CD14-positive monocyte (primary cell): ENCODE measurements around the gene TMEM14A. TPM values are rescaled to one million over a fixed set of nuclear protein-coding genes. Genes with fewer than 3 reads are reported as not detected.

Source experiments
- DNase-seq, 3 donors: peaks; one replicate each; pipeline ENCODE4 v3.0.0-alpha.2; 2011 to 2022
- H2AFZ ChIP-seq: 2 replicates; pipeline ENCODE4 v1.6.0; 2012; ENCODE audit warnings: mild to moderate bottlenecking, low read depth, low read length, inconsistent platforms; ENCODE audit not compliant: insufficient read depth, poor library complexity, severe bottlenecking
- H3K27ac ChIP-seq, 2 donors: 1 replicate in 1 of 2; 2 replicates in 1 of 2; pipeline ENCODE4 v1.5.1; 2012 to 2013; ENCODE audit warnings: low read length in 2 of 2, control low read depth in 1 of 2, inconsistent platforms in 1 of 2, low read depth in 1 of 2, mild to moderate bottlenecking in 1 of 2
- H3K27me3 ChIP-seq, 2 donors: one replicate each; pipeline versions ENCODE4 v1.6.0 to v1.6.1; 2011 to 2013; ENCODE audit warnings: low read length in 2 of 2; ENCODE audit not compliant: control insufficient read depth in 2 of 2, insufficient read depth in 2 of 2
- H3K36me3 ChIP-seq, 2 donors: replicated peaks in 1 of 2; 1 replicate in 1 of 2; 2 replicates in 1 of 2; pipeline versions ENCODE4 v1.5.1 to v1.6.1; 2012 to 2013; ENCODE audit warnings: low read length in 2 of 2, control low read depth in 1 of 2, inconsistent platforms in 1 of 2, mild to moderate bottlenecking in 1 of 2; ENCODE audit not compliant: insufficient read depth in 2 of 2, control insufficient read depth in 1 of 2
- H3K4me1 ChIP-seq, 2 donors: 1 replicate in 1 of 2; 2 replicates in 1 of 2; pipeline versions ENCODE4 v1.5.1 to v1.6.1; 2012 to 2013; ENCODE audit warnings: low read length in 2 of 2, control low read depth in 1 of 2, inconsistent platforms in 1 of 2, mild to moderate bottlenecking in 1 of 2, moderate library complexity in 1 of 2; ENCODE audit not compliant: insufficient read depth in 2 of 2, control insufficient read depth in 1 of 2
- H3K4me2 ChIP-seq: replicated peaks from 2 replicates; pipeline ENCODE3; 2012; ENCODE audit warnings: low read length, moderate library complexity, mild to moderate bottlenecking; ENCODE audit not compliant: poor library complexity, severe bottlenecking; ENCODE audit errors: extremely low read depth
- H3K4me3 ChIP-seq, 3 experiments: fragments of 200-600 bp in 1 of 3; sonication (generic) in 1 of 3; replicated peaks in 1 of 3; 1 replicate in 2 of 3; 2 replicates in 1 of 3; pipeline ENCODE4 v1.5.1; 2011 to 2013; ENCODE audit warnings: low read length in 3 of 3, mild to moderate bottlenecking in 3 of 3, control low read depth in 2 of 3, low read depth in 2 of 3, inconsistent platforms in 1 of 3, moderate library complexity in 1 of 3
- H3K79me2 ChIP-seq: 2 replicates; pipeline ENCODE4 v1.6.0; 2012; ENCODE audit warnings: mild to moderate bottlenecking, control low read depth, inconsistent platforms, low read length, moderate library complexity; ENCODE audit not compliant: insufficient read depth
- H3K9ac ChIP-seq: 2 replicates; pipeline ENCODE4 v1.6.0; 2017; ENCODE audit warnings: low read length, mild to moderate bottlenecking; ENCODE audit not compliant: insufficient read depth, poor library complexity, severe bottlenecking
- H3K9me3 ChIP-seq, 2 donors: replicated peaks in 1 of 2; 1 replicate in 1 of 2; 2 replicates in 1 of 2; pipeline versions ENCODE4 v1.5.1 to v1.6.1; 2012 to 2013; ENCODE audit warnings: low read length in 2 of 2, control low read depth in 1 of 2; ENCODE audit not compliant: control insufficient read depth in 1 of 2, insufficient read depth in 1 of 2
- H4K20me1 ChIP-seq: 2 replicates; pipeline ENCODE4 v1.6.0; 2012; ENCODE audit warnings: mild to moderate bottlenecking, low read length, control low read depth, moderate library complexity; ENCODE audit not compliant: insufficient read depth
- H3K27ac Mint-ChIP-seq, 7 donors: one replicate each; pipeline ENCODE4 v1.8.0; 2020; ENCODE audit warnings: mild to moderate bottlenecking in 7 of 7, mixed read lengths in 7 of 7, moderate library complexity in 6 of 7, inconsistent platforms in 2 of 7
- H3K27me3 Mint-ChIP-seq, 3 donors: one replicate each; pipeline ENCODE4 v1.8.0; 2021 to 2022; ENCODE audit warnings: low read depth in 3 of 3, mild to moderate bottlenecking in 3 of 3, mixed read lengths in 3 of 3, moderate library complexity in 3 of 3, inconsistent platforms in 1 of 3
- H3K36me3 Mint-ChIP-seq, 2 donors: one replicate each; pipeline ENCODE4 v1.8.0; 2020; ENCODE audit warnings: mixed read lengths in 2 of 2, inconsistent platforms in 1 of 2, mild to moderate bottlenecking in 1 of 2
- H3K4me1 Mint-ChIP-seq: one replicate; pipeline ENCODE4 v1.8.0; 2020; ENCODE audit warnings: mild to moderate bottlenecking, mixed read lengths
- H3K4me3 Mint-ChIP-seq, 2 donors: one replicate each; pipeline ENCODE4 v1.8.0; 2020; ENCODE audit warnings: mild to moderate bottlenecking in 2 of 2, mixed read lengths in 2 of 2, moderate library complexity in 1 of 2
- H3K9me3 Mint-ChIP-seq, 7 donors: one replicate each; pipeline ENCODE4 v1.8.0; 2020 to 2022; ENCODE audit warnings: mixed read lengths in 7 of 7, mild to moderate bottlenecking in 6 of 7, moderate library complexity in 6 of 7, inconsistent platforms in 2 of 7
- WGBS: methylation state at CpG from one replicate; pipeline ENCODE4 v1.1.5; 2013; ENCODE audit warnings: missing lambda C conversion rate; ENCODE audit not compliant: insufficient coverage; 5-methylcytosine and 5-hydroxymethylcytosine counted together
- intact Hi-C, 2 donors: fragments of 100-400 bp; cut with micrococcal nuclease; formaldehyde crosslinking; loops; one replicate each; pipeline versions ENCODE4 v1.15.0 to v1.15.1; 2023
- polyA plus RNA-seq, 3 donors: library from polyadenylated mRNA; depleted of rRNA in 1 of 3; unstranded in 2 of 3; stranded (reverse) in 1 of 3; fragments of 300-500 nt in 2 of 3; fragments of >200 nt in 1 of 3; fragmentation: Illumina TruSeq in 2 of 3; gene quantifications; 1 replicate in 2 of 3; 2 replicates in 1 of 3; pipeline ENCODE4 v1.2.3, GENCODE V29; 2012 to 2021
- TF ChIP-seq, protein P1 (sequence below): fragments of 200-600 bp; IDR thresholded peaks from one replicate; pipeline ENCODE4 v1.8.0; 2022; ENCODE audit warnings: antibody characterized with exemption, mild to moderate bottlenecking

TMEM14A gene
- polyA plus RNA-seq, 3 donors = 0.08 to 0.23 (median 0.20) TPM

GRCh38 chr6:52733172-52733571, 62.3 kb downstream of the TMEM14A start:
- no peaks in the 10 kb centered on the region for H3K4me1 Mint-ChIP-seq
- Histone ChIP-seq H3K4me1 (no peaks in the 10 kb centered on the region), H3K27ac (no peak overlapping the region), H3K9ac (no peak overlapping the region), H3K4me3 (no peak overlapping the region), H4K20me1 (no peaks in the 10 kb centered on the region), H3K9me3 (peaks cover 0 to 10% of the 10 kb centered on the region in 2 donors), H3K79me2 (no peaks in the 10 kb centered on the region), H3K27me3 (no peaks in the 10 kb centered on the region), H3K36me3 (no peaks in the 10 kb centered on the region), H2AFZ (no peak overlapping the region), H3K4me2 (no peak overlapping the region)
- peaks cover 0 to 12% (median 4%) of the 10 kb centered on the region in 7 donors for H3K9me3 Mint-ChIP-seq
- H3K4me3 Mint-ChIP-seq = no peak overlapping the region
- intact Hi-C loops = no loop called here
- no peak for DNase-seq
- H3K27ac Mint-ChIP-seq = no peak overlapping the region
- TF ChIP-seq, protein P1, sequence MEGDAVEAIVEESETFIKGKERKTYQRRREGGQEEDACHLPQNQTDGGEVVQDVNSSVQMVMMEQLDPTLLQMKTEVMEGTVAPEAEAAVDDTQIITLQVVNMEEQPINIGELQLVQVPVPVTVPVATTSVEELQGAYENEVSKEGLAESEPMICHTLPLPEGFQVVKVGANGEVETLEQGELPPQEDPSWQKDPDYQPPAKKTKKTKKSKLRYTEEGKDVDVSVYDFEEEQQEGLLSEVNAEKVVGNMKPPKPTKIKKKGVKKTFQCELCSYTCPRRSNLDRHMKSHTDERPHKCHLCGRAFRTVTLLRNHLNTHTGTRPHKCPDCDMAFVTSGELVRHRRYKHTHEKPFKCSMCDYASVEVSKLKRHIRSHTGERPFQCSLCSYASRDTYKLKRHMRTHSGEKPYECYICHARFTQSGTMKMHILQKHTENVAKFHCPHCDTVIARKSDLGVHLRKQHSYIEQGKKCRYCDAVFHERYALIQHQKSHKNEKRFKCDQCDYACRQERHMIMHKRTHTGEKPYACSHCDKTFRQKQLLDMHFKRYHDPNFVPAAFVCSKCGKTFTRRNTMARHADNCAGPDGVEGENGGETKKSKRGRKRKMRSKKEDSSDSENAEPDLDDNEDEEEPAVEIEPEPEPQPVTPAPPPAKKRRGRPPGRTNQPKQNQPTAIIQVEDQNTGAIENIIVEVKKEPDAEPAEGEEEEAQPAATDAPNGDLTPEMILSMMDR = no peak
- H3K36me3 Mint-ChIP-seq = no peaks in the 10 kb centered on the region
- no CpG with 5 or more reads among the region's 1 CpG for WGBS
- peaks cover 0 to 3% (median 1%) of the 10 kb centered on the region in 3 donors for H3K27me3 Mint-ChIP-seq

- no peaks in the 10 kb centered on the region for H3K4me1 Mint-ChIP-seq
- no peaks in the 10 kb centered on the region for H3K36me3 ChIP-seq
- H3K36me3 Mint-ChIP-seq = no peaks in the 10 kb centered on the region
- no peak overlapping the region for H3K4me3 ChIP-seq
- H3K9me3 ChIP-seq = peaks cover 3 to 10% of the 10 kb centered on the region in 2 donors
- no peaks in the 10 kb centered on the region for H3K4me1 ChIP-seq
- H3K27ac Mint-ChIP-seq = no peak overlapping the region
- no peaks in the 10 kb centered on the region for H4K20me1 ChIP-seq
- WGBS = 94% methylated on average over 2 of the region's 3 CpGs
- peaks cover 0 to 14% (median 6%) of the 10 kb centered on the region in 7 donors for H3K9me3 Mint-ChIP-seq
- no peak overlapping the region for H3K27ac ChIP-seq
- no peak overlapping the region for H3K4me2 ChIP-seq
- no peaks in the 10 kb centered on the region for H3K79me2 ChIP-seq
- intact Hi-C loops = no loop called here
- TF ChIP-seq, protein P1 = no peak
- no peak for DNase-seq
- H3K27me3 Mint-ChIP-seq = peaks cover 0 to 3% (median 0%) of the 10 kb centered on the region in 3 donors
- no peak overlapping the region for H3K9ac ChIP-seq
- no peaks in the 10 kb centered on the region for H3K27me3 ChIP-seq
- no peak overlapping the region for H2AFZ ChIP-seq
- H3K4me3 Mint-ChIP-seq = no peak overlapping the region
These were observed 63.2 kb downstream of the TMEM14A start for GRCh38 chr6:52734072-52734471.
